GM19468 (cell line): ENCODE data around the gene MEF2D.

Experiments
- ATAC-seq: cut with Tn5 transposase; IDR thresholded peaks from one replicate; pipeline ENCODE4 v1.9.1; 2021; ENCODE audit warnings: mild to moderate bottlenecking, moderate library complexity, moderate number of reproducible peaks; ENCODE audit not compliant: unreplicated experiment; ENCODE audit errors: extremely low read depth

MEF2D gene

GRCh38 chr1:156431769-156432668, 68.6 kb downstream of the MEF2D start:
- no peak for ATAC-seq

GRCh38 chr1:156431366-156431765, 69.2 kb downstream of the MEF2D start:
- ATAC-seq: no peak

- no peak for ATAC-seq
Observed at GRCh38 chr1:156430866-156431265, 69.7 kb downstream of the MEF2D start.

- ATAC-seq: no peak
Observed at GRCh38 chr1:156430303-156430702, 70.3 kb downstream of the MEF2D start.

GRCh38 chr1:156429313-156430060, 71.1 kb downstream of the MEF2D start:
- ATAC-seq: no peak

- ATAC-seq: no peak
Observed at GRCh38 chr1:156428746-156429288, 71.8 kb downstream of the MEF2D start.

GRCh38 chr1:156427957-156428356, 72.6 kb downstream of the MEF2D start:
- ATAC-seq: no peak

GRCh38 chr1:156425943-156426342, 74.6 kb downstream of the MEF2D start:
- ATAC-seq: no peak

- ATAC-seq: no peak
Observed at GRCh38 chr1:156424806-156425432, 75.7 kb downstream of the MEF2D start.

- ATAC-seq: no peak
Observed at GRCh38 chr1:156423422-156424352, 76.9 kb downstream of the MEF2D start.

- no peak for ATAC-seq
Observed at GRCh38 chr1:156422602-156423091, 77.9 kb downstream of the MEF2D start.

GRCh38 chr1:156421939-156422601, 78.5 kb downstream of the MEF2D start:
- ATAC-seq: no peak

GRCh38 chr1:156421062-156421938, 79.3 kb downstream of the MEF2D start:
- no peak for ATAC-seq

- ATAC-seq: no peak
Observed at GRCh38 chr1:156420205-156421061, 80.1 kb downstream of the MEF2D start.

GRCh38 chr1:156419854-156420204, 80.7 kb downstream of the MEF2D start:
- no peak for ATAC-seq

GRCh38 chr1:156418416-156419070, 82.0 kb downstream of the MEF2D start:
- no peak for ATAC-seq
